ENCODE results near the gene IRF9. TPM values are rescaled to one million over a fixed set of nuclear protein-coding genes. Genes with fewer than 3 reads are reported as not detected.
A peak's percentile ranks its signal among the peaks of the same experiment; 100 is the strongest.

The IRF9 gene
- total and polyA plus RNA-seq, 2 of the 13 experiments (the other 11 are each of a cell fraction or from before 2014, with no cell fraction given), result 14.9 to 49.7 TPM

GRCh38 chr14:24192933-24193332 is 31.9 kb downstream of the IRF9 start:
- TF ChIP-seq RBFOX2 (IDR thresholded peaks at IDR 0.05; ENCODE audit: low read depth, low read length), result peak; percentile 3; the same call in 1 of the 2 replicates
- TF ChIP-seq DBP (CRISPR knock-in tag; IDR thresholded peaks at IDR 0.05; ENCODE audit: not compliant biosample characterization), result no peak
- TF ChIP-seq THYN1 (CRISPR knock-in tag; IDR thresholded peaks at IDR 0.05; ENCODE audit: borderline replicate concordance, low read depth), result no peak
- TF ChIP-seq ZBTB37 (CRISPR knock-in tag; IDR thresholded peaks at IDR 0.05), result no peak
- no peak for TF ChIP-seq ZNF879 (CRISPR knock-in tag; IDR thresholded peaks at IDR 0.05)
- no peak for TF ChIP-seq ZNF747 (CRISPR knock-in tag; IDR thresholded peaks at IDR 0.05; ENCODE audit: borderline replicate concordance)
- in situ Hi-C loops (cut with HindIII; ENCODE audit: extremely low pct_ligation_motif_present, low pct_unique_long_range_greater_than_20kb), result no loop called here
- H3K36me3 ChIP-seq (replicated peaks in 1 of 2; ENCODE audit: control insufficient read depth in 1 of 2, insufficient read depth in 2 of 2, low read length in 2 of 2), result peaks cover 18 to 29% of the 10 kb centered on the region in 2 experiments; a peak in 4 of 5 replicates
- DNase-seq (ENCODE audit: low spot score) (no peak), ATAC-seq (no peak), FAIRE-seq (no peak)
- POLR2A ChIA-PET, result interaction anchor here (4.3 kb wide), 1 partner anchor 20 kb away, joined by 230 read pairs; the partner anchor contains the start of genes CHMP4A and MDP1
- H3K79me2 ChIP-seq (ENCODE audit: insufficient read depth, low read length), result peaks cover 41% of the 10 kb centered on the region
- no peaks in the 10 kb centered on the region; a peak in 1 of 5 replicates for H3K27me3 ChIP-seq (ENCODE audit: control insufficient read depth in 1 of 2, insufficient read depth in 2 of 2, low read length in 2 of 2)
- H3K4me3 ChIP-seq (replicated peaks in 1 of 3; ENCODE audit: insufficient read depth in 1 of 3, low read depth in 2 of 3, low read length in 3 of 3), result no peak overlapping the region
- no TSS peak for BruUV-seq (replicated peaks)
- H4K20me1 ChIP-seq (ENCODE audit: insufficient read depth, low read length), result no peaks in the 10 kb centered on the region
- no peak overlapping the region for H2AFZ ChIP-seq (ENCODE audit: low read length)
- no peak overlapping the region for H3K9ac ChIP-seq (ENCODE audit: insufficient read depth, low read depth, low read length)
- intact Hi-C loops (cut with micrococcal nuclease; ENCODE audit: unreplicated experiment), result no loop called here
- no peak overlapping the region for H3K27ac ChIP-seq (ENCODE audit: extremely low read length, insufficient read depth, low read length)
- no peak overlapping the region for H3K4me2 ChIP-seq (ENCODE audit: low read depth, low read length)
- H3K9me3 ChIP-seq (ENCODE audit: low read length), result no peaks in the 10 kb centered on the region
- WGBS (ENCODE audit: low lambda C conversion rate), result 97% methylated on average over 15 of the region's 15 CpGs
- peaks cover 63% of the 10 kb centered on the region for H3K4me1 ChIP-seq (ENCODE audit: insufficient read depth, low read length)
- CTCF ChIA-PET (ENCODE audit: low intra/inter-chr PET ratio, low total read pairs), result no interaction called here

Data from HepG2 (cell line).